LNCaP clone FGC (cell line): ENCODE measurements around the gene USP10.

Experiments used
- DNase-seq: peaks from one replicate; pipeline ENCODE4 v3.0.0-alpha.2; 2011; ENCODE audit warnings: low read depth
- H3K4me3 ChIP-seq: 2 replicates; pipeline ENCODE4 v1.5.1; 2011; ENCODE audit warnings: mild to moderate bottlenecking, low read depth, low read length, control low read depth
- CTCF ChIP-seq: IDR thresholded peaks from 2 replicates; pipeline ENCODE4 v1.5.1; 2012; ENCODE audit warnings: mild to moderate bottlenecking; ENCODE audit not compliant: control insufficient read depth, insufficient read depth; ENCODE audit errors: extremely low read depth

USP10 gene

GRCh38 chr16:84680165-84680842, 19.5 kb upstream of the USP10 start:
- DNase-seq = no peak
- no peak for TF ChIP-seq CTCF
- no peak overlapping the region for H3K4me3 ChIP-seq

DNA sequence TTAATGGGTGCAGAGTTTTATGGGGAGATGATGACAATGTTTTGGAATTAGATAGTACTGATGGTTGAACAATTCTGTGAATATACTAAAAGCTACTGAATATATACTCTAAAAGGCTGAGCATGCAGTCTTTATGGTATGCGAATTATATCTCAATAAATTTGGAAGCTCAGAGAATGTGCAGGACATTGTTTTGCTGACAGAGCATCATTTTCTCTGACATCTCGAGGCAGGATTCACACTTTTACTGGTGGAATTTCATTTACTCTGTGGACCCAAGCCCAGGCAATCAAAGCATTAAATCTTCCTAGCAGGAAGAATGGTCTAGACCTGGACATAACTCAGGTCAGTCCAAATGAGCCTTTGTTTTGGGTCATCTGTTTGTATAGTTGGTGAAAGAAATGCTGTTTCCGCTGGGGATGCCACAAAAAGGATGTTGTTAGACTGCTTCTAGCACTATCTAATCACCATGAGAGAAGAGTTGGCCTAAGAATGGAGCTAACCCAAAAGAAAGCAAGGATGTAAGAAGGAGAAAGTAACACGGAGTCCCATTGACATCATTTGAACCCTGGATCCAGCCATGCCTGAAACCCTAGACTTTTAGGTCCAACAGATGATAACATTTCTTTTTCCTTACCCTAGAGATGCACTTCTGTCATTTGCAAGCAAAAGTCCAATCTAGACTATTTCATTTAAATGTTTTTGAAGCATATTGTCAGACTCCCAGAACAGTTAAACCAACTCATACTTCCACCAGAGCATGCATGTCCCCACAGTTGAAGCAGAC, 18.8 kb upstream of the USP10 start:
- no peak for DNase-seq
- H3K4me3 ChIP-seq = no peak overlapping the region
- no peak for TF ChIP-seq CTCF

- no peak for TF ChIP-seq CTCF
- H3K4me3 ChIP-seq = no peak overlapping the region
- DNase-seq = no peak
These were observed 15.9 kb upstream of the USP10 start for GRCh38 chr16:84683691-84684591.

GRCh38 chr16:84684592-84684965, 15.2 kb upstream of the USP10 start:
- H3K4me3 ChIP-seq = no peak overlapping the region
- no peak for DNase-seq
- TF ChIP-seq CTCF = no peak

- no peak for TF ChIP-seq CTCF
- no peak overlapping the region for H3K4me3 ChIP-seq
- no peak for DNase-seq
These were observed 14.6 kb upstream of the USP10 start for GRCh38 chr16:84685210-84685609.

DNA sequence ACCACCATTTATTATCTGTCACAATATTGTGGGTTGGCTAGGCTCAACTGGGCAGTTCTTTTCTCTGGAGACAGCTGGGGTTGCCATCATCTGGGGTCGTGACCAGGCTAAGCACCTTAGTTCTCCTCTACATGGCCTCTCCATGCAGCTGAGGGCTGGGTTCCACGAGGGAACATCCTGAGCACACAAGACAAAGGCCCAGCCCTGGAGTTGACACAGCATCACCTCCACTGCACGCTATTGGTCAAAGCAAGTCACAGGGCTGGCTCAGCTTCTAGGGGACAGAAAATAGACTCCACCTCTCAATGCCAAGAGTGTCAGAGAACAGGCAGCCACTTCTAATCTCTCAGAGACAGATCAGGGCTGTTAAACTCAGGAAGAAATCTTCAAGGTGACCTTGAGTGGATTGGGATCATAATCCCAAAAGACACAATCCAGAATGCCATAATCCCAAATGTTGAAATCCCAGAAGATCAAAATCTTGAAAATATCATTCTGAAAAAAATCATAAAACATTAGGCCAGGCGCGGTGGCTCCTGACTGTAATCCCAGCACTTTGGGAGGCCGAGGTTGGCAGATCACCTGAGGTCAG, 13.0 kb upstream of the USP10 start:
- no peak for DNase-seq
- H3K4me3 ChIP-seq = no peak overlapping the region
- TF ChIP-seq CTCF = no peak
